SU-DHL-6 (cell line): Measurements from ENCODE around the gene LAMA3.

Experiments used
- H2AFZ ChIP-seq: fragments of 200-600 bp; sonication (generic); 2 replicates; pipeline ENCODE4 v1.6.1; 2014; ENCODE audit warnings: low read depth, mild to moderate bottlenecking, moderate library complexity, mixed read lengths, antibody characterized with exemption, low read length; ENCODE audit not compliant: severe bottlenecking
- H3F3A ChIP-seq: fragments of 200-600 bp; shearing (Covaris generic); 2 replicates; pipeline ENCODE4 v1.6.0; 2016; ENCODE audit warnings: antibody characterized with exemption, mild to moderate bottlenecking; ENCODE audit not compliant: insufficient read depth
- H3K27ac ChIP-seq: fragments of 200-600 bp; sonication (generic); 2 replicates; pipeline ENCODE4 v1.5.1; 2016; ENCODE audit warnings: low read depth, mild to moderate bottlenecking, low read length, moderate library complexity, mixed read lengths
- H3K27me3 ChIP-seq: fragments of 200-600 bp; sonication (generic), shearing (Covaris generic); 2 replicates; pipeline ENCODE4 v1.6.0; 2014; ENCODE audit warnings: mild to moderate bottlenecking, low read length
- H3K36me3 ChIP-seq: fragments of 200-600 bp; sonication (generic); 2 replicates; pipeline ENCODE4 v1.6.1; 2014; ENCODE audit warnings: mild to moderate bottlenecking, low read length, mixed read lengths
- H3K4me2 ChIP-seq: fragments of 300-600, 200-600 bp; shearing (Covaris generic), sonication (generic); 2 replicates; pipeline ENCODE4 v1.6.0; 2014; ENCODE audit warnings: low read length, low read depth, mild to moderate bottlenecking; ENCODE audit not compliant: poor library complexity, severe bottlenecking
- H3K4me3 ChIP-seq: fragments of 200-600 bp; sonication (generic); 2 replicates; pipeline ENCODE4 v1.5.1; 2014; ENCODE audit warnings: antibody characterized with exemption, low read length, mild to moderate bottlenecking, mixed read lengths; ENCODE audit not compliant: insufficient read depth, poor library complexity, severe bottlenecking
- H3K79me2 ChIP-seq: fragments of 200-600 bp; sonication (generic); 2 replicates; pipeline ENCODE4 v1.6.1; 2014; ENCODE audit warnings: mild to moderate bottlenecking, low read length, moderate library complexity; ENCODE audit not compliant: insufficient read depth
- H3K9ac ChIP-seq: fragments of 200-600 bp; sonication (generic); 2 replicates; pipeline ENCODE4 v1.7.0; 2014; ENCODE audit warnings: mild to moderate bottlenecking, low read length
- H3K9me2 ChIP-seq: fragments of 200-600 bp; sonication (generic); replicated peaks from 2 replicates; pipeline ENCODE4 v1.6.1; 2014; ENCODE audit warnings: low read length; ENCODE audit not compliant: insufficient read depth
- H3K9me3 ChIP-seq: fragments of 200-600 bp; sonication (generic); 2 replicates; pipeline ENCODE4 v1.6.1; 2014; ENCODE audit warnings: low read length, mixed read lengths; ENCODE audit not compliant: insufficient read depth
- H4K20me1 ChIP-seq: fragments of 200-600 bp; sonication (generic); 2 replicates; pipeline ENCODE4 v1.6.1; 2014; ENCODE audit warnings: low read depth, mild to moderate bottlenecking, antibody characterized with exemption, low read length, moderate library complexity, mixed read lengths
- CTCF ChIP-seq: fragments of 200-600 bp; sonication (generic); IDR thresholded peaks from one replicate; pipeline ENCODE4 v1.5.1; 2017; ENCODE audit warnings: antibody characterized with exemption, mild to moderate bottlenecking, low read length, moderate library complexity; ENCODE audit not compliant: insufficient read depth, poor library complexity, severe bottlenecking
- EZH2phosphoT487 ChIP-seq: fragments of 200-600 bp; sonication (generic), shearing (Covaris generic); conservative IDR thresholded peaks from 2 replicates; pipeline ENCODE4 v1.6.1; 2018; ENCODE audit warnings: mild to moderate bottlenecking, antibody characterized with exemption, low read length, moderate library complexity, mixed read lengths

The LAMA3 gene

GRCh38 chr18:23701544-23702064, 12.4 kb downstream of the LAMA3 start:
- Histone ChIP-seq H3K9me3 (no peaks in the 10 kb centered on the region), H3F3A (no peaks in the 10 kb centered on the region), H3K27me3 (no peaks in the 10 kb centered on the region), H3K9ac (no peak overlapping the region), H3K36me3 (no peaks in the 10 kb centered on the region), H3K4me3 (no peak overlapping the region), H2AFZ (no peak overlapping the region), H4K20me1 (no peaks in the 10 kb centered on the region), H3K9me2 (no peaks in the 10 kb centered on the region), H3K4me2 (no peak overlapping the region), H3K79me2 (no peaks in the 10 kb centered on the region), H3K27ac (no peak overlapping the region)
- TF ChIP-seq CTCF: no peak
- no peak for TF ChIP-seq EZH2phosphoT487

GRCh38 chr18:23702606-23703005, 13.4 kb downstream of the LAMA3 start:
- H3K27me3 ChIP-seq: no peaks in the 10 kb centered on the region
- H3K9me2 ChIP-seq: no peaks in the 10 kb centered on the region
- no peaks in the 10 kb centered on the region for H3K36me3 ChIP-seq
- no peak overlapping the region for H2AFZ ChIP-seq
- no peak overlapping the region for H3K4me3 ChIP-seq
- no peaks in the 10 kb centered on the region for H3F3A ChIP-seq
- no peak overlapping the region for H3K27ac ChIP-seq
- no peak for TF ChIP-seq EZH2phosphoT487
- no peak for TF ChIP-seq CTCF
- H3K4me2 ChIP-seq: no peak overlapping the region
- H3K79me2 ChIP-seq: no peaks in the 10 kb centered on the region
- no peak overlapping the region for H3K9ac ChIP-seq
- H4K20me1 ChIP-seq: no peaks in the 10 kb centered on the region
- no peaks in the 10 kb centered on the region for H3K9me3 ChIP-seq

DNA sequence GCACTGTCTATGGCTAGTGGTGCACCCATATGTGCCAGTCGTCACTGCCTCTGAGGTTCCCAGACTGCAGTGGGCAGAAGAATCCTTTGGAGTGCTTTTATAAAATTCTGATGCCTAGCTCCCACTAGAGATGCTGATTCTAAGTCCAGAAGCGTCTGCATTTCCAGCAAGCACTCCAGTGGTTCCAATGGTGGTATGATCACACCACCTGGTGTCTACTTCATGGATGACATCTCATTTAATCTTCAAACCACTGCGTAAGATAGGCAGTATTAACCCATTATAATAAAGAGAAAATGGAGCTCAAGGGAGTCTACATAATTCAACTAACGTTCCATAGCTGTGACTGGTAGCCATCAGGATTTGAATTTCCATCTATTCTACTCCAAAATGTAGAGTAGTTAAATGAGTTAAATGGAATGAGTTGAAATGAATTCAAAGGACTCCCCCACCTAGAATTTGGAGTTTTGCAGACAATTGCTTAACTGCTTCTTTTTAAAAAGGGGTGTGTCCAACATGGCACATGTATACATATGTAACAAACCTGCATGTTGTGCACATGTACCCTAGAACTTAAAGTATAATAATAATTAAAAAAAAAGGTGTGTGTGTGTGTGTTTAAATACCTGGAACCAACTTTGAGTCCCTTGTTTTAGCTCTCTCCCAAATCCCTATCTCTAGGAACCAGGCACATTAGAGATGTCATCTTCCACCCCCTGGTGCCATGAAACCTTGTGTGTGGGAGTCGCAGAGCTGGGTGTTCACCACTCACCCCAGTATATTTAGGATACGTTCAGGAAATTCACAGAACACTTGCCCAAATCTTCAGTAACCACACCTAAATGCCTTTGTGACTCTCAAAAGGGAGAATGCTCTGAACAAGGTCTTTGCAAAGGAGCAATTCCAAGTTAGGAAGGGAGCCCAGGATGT, 14.1 kb downstream of the LAMA3 start:
- Histone ChIP-seq H3K4me3 (no peak overlapping the region), H3K9ac (no peak overlapping the region), H2AFZ (no peak overlapping the region), H3K9me3 (no peaks in the 10 kb centered on the region), H3K79me2 (no peaks in the 10 kb centered on the region), H3K9me2 (no peaks in the 10 kb centered on the region), H3F3A (no peaks in the 10 kb centered on the region), H3K27me3 (no peaks in the 10 kb centered on the region), H3K27ac (no peak overlapping the region), H3K36me3 (no peaks in the 10 kb centered on the region), H3K4me2 (no peak overlapping the region), H4K20me1 (no peaks in the 10 kb centered on the region)
- TF ChIP-seq CTCF: peak; percentile 16
- TF ChIP-seq EZH2phosphoT487: no peak
